GM21786 (cell line): ENCODE data around the gene FUT8.
A peak's percentile ranks its signal among the peaks of the same experiment; 100 is the strongest.
"Not testable (repeated sequence)": the region's sequence is repeated elsewhere in the genome, so short reads cannot be mapped to it uniquely, and the experiment has no call there.

Source experiments
- ATAC-seq: cut with Tn5 transposase; IDR thresholded peaks from one replicate; pipeline ENCODE4 v1.9.1; 2021; ENCODE audit not compliant: unreplicated experiment

The FUT8 gene

DNA sequence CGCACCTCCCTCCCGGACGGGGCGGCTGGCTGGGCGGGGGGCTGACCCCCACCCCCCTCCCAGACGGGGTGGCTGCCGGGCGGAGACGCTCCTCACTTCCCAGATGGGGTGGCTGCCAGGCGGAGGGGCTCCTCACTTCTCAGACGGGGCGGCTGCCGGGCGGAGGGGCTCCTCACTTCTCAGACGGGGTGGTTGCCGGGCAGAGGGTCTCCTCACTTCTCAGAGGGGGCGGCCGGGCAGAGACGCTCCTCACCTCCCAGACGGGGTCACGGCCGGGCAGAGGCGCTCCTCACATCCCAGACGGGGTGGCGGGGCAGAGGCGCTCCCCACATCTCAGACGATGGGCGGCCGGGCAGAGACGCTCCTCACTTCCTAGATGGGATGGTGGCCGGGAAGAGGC is 280.0 kb downstream of the FUT8 start:
- ATAC-seq, result not testable (repeated sequence)

DNA sequence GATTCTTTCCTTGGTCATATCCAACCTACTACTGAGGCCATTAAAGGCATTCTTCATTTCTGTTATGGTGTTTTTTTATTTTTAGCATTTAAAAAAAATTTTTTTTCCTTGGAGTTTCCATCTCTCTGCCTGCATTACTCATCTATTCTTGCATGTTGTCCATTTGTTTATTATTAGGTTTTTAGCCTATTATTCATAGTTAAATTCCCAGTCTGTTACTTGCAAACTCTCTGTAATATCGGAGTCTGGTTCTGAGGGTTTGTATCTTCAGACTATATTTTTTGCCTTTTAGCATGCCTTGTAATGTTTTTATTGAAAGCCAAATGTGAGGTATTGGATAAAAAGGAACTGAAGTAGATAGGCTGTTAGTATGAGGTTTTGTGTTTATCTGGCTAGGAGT is 284.3 kb downstream of the FUT8 start:
- no peak for ATAC-seq

DNA sequence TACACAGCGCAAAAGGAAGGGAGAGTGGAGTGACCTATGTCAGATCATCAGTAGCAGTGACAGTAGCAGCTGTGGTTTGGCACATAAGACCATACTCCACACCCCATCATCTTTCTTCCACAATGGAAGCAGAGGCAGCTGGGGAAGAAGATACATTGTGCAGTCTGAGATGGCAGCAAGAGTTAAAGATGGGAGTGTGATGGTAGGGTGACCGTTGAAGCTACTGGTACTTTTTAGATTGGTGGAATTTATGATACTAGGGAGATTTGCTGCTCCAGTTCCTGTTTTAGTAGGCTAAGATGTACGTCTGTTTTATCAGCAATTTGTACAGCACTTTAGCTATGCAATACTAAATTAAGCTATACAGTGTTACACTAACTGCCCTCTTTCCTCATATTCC is 291.0 kb downstream of the FUT8 start:
- ATAC-seq, result no peak

DNA sequence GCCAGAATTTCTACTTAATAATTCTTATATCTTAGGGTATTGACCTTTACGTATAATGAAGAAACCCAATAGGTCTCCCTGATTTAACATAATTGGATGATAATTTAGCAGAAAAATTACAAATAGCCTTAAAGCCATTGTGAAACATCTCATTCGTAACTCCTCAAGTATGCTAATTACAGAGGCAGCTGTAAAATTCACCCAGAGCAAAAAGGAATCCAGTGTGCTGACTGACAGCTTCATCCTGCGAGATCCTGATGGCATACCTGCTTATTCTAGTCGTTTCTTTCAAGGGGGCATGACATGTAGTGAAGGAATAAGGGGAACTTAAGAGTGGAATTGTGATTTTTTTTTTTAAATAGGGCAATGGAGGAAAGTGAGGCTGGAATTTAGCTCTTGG is 291.5 kb downstream of the FUT8 start:
- ATAC-seq, result no peak

DNA sequence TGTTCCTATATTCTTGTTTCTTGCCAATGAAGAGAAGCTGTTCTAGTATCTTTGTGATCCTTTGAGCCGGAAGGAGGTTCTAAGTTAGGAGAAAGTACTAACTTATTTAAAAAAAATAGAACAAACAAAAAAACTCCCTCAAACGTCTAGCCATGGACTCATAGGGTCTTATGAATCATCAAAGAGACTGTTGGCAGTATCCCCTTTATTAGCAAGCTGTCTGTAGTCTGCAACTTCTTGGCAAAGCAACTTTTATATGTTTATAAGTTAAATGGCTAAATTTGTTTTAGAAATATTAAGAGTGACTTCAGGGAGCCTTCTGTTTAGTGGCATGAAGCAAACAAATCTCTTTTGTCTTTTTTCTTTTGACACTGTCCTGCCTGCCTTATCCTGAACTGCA is 291.9 kb downstream of the FUT8 start:
- ATAC-seq, result no peak

DNA sequence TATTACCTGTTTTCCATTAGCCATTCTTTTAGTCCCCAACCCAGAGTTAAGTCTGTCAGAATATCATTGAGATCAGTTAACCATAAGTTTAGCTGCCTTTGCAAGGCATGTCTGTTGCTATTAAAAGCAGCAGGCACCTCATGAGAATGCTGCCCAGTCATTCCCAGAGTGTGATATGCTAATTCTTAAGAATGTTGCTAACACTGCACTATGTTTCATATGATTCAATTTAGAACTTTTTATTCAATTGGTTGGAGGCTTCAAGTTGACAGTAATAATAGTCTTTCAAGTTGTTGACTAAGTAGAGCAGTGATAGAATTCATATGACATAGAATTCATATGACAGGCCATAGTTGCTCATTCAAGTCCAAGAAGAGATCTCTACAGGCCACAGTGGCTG is 292.3 kb downstream of the FUT8 start:
- ATAC-seq, result no peak

DNA sequence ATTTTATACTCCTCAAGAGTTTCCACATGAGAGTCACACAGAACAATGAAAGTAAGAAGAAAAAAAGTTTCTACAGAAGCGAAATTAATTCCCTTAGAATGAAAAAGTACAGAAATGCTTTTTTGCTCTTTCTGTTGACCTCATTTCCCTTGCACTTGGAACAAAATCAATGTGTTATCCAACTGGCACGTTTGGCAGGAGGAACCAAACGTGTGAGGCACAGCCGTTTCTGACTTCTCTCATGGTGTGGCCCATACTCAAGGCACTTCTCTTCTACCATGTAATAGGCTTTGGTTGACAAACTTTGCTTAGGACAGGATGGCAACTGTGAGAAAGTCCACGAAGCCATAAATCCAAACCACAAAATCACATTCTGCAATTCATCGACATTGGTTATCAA is 297.0 kb downstream of the FUT8 start:
- no peak for ATAC-seq

DNA sequence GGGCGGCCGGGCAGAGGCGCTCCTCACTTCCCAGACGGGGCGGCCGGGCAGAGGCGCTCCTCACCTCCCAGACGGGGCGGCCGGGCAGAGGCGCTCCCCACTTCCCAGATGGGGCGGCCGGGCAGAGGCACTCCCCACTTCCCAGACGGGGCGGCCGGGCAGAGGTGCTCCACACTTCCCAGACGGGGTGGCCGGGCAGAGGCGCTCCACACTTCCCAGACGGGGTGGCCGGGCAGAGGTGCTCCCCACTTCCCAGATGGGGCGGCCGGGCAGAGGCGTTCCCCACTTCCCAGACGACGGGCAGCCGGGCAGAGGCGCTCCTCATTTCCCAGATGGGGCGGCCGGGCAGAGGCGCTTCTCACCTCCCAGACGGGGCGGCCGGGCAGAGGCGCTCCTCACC is 304.3 kb downstream of the FUT8 start:
- not testable (repeated sequence) for ATAC-seq

DNA sequence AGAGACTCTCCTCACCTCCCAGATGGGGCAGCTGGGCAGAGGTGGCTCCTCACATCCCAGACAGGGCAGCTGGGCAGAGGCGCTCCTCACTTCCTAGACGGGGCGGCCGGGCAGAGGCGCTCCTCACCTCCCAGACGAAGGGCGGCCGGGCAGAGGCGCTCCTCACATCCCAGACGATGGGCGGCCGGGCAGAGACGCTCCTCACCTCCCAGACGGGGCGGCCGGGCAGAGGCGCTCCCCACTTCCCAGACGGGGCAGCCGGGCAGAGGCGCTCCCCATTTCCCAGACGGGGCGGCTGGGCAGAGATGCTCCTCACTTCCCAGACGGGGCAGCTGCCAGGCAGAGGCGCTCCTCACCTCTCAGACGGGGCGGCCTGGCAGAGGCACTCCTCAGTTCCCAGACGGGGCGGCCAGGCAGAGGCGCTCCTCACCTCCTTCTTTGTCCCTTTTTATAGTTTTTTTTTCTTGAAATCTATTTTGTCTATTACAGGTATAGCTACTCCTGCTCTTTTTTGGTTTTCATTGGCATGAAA is 304.9 kb downstream of the FUT8 start:
- not testable (repeated sequence) for ATAC-seq

DNA sequence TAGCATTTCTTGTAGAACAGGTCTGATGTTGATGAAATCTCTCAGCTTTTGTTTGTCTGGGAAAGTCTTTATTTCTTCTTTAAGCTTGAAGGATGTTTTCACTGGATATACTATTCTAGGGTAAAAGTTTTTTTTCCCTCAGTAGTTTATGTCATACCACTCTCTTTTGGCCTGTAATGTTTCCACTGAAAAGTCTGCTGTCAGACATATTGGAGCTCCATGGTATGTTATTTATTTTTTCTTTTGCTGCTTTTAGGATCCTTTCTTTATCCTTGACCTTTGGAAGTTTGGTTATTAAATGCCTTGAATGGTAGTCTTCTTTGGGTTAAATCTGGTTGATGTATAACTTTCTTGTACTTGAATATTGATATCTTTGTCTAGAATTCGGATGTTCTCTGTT is 306.1 kb downstream of the FUT8 start:
- no peak for ATAC-seq

DNA sequence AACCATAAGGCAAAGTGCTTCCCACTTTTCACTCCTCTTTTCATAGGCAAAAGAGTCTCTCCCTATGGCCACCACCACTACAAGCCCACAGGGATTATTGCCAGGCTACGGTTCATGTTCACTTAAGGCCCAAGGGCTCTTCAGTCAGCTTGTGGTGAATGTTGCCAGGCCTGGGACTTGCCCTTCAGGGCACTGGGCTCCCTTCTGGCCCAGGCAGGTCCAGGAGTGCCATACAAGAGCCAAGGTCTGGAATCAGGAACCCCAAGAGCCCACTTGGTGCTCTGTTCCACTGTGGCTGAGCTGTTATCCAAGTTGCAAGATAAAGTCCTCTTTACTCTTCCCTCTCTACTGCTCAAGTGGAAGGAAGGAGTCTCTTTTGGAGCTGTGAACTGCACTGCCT is 307.6 kb downstream of the FUT8 start:
- ATAC-seq, result no peak

DNA sequence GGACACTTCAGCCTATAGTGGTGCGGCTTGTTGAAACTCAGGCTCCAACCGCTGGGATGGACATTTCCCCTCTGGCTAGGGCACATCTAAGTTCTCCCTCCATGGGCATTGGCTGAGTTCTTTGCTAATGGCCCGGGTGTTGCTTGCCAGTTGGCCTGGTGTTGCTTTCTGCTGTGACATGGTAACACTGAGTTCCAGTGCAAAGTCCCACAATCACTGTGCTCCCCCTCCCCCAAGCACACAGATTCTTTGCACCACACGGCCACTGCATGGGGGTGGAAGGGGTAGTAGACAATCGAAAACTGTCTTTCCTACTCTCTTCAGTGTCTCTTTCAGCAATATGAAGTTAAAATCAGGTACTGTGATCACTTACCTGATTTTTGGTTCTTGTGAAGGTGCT is 308.2 kb downstream of the FUT8 start:
- no peak for ATAC-seq

DNA sequence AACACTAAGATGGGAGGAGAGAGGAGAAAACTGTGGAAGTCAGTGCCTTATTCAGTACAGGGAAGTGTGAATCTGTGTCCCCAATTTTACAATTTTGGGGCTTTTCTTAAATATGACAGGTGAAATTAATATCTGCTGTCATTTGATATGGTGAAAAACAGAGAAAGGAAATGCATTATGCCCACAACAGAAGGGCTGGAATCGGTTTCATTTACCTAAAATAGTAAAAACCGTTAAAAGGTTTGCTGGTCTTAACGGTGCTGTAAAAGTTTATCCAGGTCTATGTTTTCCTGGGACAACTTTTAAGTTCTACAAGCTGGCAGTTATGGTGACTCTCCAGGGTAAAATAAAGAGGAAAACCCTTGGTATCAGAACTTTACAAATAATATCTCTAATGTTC is 310.8 kb downstream of the FUT8 start:
- ATAC-seq, result no peak

DNA sequence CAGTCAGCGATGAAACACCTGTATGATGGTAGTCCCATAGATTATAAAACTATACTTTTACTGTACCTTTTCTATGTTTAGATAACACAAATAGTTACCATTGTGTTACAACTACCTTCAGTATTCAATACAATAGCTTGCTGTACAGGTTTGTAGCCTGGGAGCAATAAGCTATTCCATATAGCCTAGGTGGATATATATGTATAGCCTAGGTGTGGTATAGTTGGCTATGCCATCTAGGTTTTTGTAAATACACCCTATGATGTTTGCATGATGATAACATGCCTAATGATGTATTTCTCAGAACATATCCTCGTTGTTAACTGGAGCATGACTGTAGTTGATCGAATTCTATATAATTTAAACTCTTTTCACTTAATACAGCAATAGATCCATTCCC is 316.1 kb downstream of the FUT8 start:
- no peak for ATAC-seq

DNA sequence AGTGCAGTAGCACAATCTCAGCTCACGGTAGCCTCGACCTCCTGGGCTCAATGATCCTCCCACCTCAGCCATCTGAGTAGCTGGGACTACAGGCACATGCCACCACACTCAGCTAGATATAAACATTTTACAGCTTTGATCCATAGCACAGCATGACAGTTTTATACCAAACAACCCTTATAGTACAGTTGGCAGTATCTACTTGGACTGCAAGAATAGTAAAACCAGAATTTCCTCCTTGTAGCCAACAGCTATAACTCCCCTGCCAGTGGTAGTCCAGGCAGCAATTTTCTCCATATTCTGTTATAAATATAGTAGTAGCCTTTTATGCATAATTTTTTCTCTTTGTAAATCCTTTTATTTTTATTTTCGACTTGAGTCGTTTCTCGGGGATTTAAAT is 317.0 kb downstream of the FUT8 start:
- ATAC-seq, result no peak

DNA sequence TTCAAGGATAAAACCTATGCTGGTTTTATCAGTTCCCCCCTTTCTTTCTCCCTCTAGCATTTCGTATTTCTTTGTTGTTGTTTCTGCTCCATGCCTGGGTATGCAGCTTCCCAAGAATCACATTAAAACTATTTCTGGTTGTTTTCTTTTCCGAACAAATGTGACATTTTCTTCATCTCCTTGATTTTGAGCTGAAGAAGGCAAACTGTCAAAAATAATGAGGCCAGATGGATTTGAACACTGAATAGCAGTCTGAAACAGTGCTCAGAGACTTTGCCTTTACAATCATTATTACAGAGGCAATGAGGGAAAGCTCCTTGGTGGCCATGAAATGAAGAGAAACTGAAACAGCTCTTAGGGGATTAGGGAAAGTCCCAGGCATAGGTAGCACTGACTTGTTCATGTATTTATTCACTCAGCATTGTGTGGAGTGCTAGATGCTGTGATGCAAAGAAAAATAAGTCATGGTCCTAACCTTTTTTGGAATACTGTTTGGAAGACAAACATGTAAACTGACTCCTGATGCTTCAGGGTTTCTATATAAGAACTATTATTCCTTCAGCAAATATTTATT is 319.5 kb downstream of the FUT8 start:
- ATAC-seq, result peak; percentile 100

DNA sequence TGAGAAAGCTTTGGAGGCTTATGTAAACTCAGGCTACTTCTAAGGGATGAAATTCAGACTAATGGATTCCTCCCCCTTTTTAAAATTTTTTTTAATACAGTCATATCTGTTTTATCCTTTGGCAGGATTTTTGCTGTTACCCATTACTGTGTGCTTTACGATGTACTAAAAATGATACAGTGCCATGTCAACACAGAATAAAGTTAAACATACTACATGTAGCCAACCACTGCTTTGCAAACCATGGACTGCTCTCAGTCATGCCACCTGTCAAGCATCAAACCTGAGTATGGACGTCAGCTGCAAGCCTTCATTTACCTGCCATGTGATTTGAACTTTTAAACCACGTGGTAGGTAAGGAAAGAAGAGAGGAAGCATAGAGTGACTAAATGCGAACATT is 325.8 kb downstream of the FUT8 start:
- no peak for ATAC-seq

DNA sequence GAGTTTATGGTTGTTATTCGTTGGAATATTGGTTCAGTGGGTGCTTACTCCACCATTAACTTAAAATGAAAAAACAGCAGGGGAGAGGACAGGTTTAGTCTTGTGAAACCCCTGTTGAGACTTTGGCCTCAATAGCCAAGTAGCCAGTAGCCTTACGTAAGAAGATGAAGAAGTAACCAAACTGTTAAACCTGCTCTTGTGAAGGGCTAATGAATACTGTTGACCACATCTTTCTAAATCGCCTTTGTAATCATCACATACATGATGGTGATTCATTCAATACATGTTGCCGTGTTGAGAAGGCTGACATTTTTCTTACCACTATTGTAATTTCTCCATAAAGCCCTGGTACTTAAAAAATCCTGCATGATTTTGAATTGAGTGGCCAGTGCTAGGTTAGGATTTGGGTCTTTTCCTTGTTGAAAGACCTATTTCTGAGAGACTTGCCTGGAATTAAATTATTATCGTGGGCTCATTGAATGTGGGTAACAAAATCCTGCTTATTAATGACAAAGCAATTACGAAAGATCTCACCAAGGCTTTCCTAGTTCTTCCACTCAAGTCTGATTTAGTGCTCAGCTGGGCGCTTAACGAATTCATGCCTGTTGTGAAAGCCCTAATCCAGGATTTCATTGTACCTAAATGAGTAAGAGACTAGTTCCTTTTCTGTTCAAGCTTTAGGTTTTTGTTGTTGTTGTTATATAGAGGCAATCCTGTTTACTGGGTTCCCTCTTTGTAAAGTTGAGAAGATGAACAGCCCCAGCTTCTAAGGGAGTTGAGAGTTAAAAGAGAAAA is 333.1 kb downstream of the FUT8 start:
- ATAC-seq, result no peak

DNA sequence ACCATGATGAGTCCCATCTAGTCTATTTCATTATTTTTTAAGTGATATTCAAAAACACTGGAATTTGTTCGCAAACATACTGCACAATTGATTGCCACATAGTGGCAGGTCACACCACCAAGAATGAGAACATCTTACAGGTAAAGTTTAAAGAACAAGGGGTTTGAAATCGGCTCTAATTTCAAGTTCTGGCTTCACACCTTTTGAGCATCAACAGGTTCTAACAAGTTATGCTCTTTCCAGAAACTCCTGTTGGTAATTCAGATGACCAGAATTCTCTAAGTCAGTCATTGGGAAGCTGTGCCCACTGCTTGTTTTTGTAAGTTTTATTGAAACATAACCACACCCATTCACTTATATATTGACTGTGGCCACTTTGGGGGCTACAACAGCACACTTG is 336.3 kb downstream of the FUT8 start:
- ATAC-seq, result no peak

DNA sequence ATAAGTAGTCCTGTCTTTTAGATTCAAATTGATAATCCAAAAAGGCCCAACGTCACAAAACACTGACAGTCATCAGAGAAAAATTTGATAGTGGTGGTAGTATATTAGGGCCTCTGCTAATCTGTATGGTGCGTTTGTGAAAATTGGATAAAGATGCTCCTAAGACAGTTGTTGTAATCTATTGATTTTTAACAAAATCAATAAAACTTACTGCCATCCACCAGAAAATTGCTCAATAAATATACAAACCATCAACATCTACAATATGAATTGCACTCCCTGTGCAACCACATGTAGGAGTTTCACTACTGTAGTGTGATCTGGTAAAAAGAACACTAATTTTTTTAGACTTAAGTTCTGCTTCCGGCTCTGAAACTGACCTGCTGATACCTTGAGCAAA is 336.8 kb downstream of the FUT8 start:
- no peak for ATAC-seq

DNA sequence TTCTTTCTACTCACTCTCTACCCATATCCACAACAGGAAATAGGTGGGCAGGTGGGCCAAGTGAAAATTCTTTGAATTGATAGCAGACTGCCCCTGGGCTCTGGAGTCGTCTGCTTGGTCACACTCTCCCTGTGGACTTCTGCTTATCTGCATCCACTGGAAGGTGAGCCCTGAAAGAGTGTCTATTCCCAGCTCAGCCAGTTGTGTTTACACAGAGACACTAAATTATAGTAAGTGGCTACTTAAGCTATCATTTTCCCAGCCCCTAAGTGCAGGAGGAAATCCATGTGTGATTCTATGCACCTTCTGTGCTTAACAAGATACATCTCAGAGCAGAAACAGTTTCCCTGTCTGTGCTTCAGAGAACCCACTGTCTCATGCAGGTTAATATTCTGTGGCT is 338.4 kb downstream of the FUT8 start:
- no peak for ATAC-seq

DNA sequence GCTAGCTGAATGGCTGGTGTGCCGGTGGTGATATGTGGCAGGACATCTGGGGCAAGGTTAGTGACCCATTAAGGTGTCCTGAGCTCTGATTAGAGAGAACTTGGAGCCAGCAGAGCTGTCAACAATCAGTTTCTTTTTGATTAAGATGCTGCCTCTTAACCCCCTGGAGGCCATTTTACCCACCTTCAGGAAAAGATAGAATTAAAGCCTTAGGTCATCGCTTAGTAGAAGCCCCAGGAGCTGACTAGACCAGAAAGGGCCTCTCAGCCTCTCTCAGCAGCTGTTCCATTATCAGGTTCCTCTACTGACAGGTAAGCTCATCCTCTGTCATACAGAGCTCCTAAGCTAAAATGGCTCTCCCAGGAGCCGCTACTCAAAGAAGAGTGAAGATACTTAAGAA is 339.0 kb downstream of the FUT8 start:
- ATAC-seq, result no peak

DNA sequence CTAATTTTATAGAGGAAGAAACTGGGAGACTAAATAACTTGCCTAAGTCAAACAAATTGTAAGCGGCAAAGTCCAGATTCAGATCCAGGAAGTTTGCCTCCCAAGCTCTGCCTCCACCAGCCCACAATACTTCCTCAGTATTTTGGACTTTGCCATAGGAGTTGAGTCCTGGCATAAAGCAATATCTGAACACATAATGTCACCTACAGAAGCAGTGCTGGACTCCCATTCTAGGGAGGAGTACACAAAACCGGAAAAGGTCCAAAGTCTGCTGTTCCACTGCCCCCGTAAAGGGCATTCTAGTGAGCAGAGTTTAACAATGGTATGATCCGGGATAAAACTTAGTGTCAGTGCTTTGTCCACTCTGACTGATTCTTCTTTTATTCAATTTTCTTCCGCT is 340.5 kb downstream of the FUT8 start:
- no peak for ATAC-seq
